C4-2B (cell line): ENCODE data around the gene TRAF2.

ENCODE experiments used
- H3K27ac ChIP-seq: fragments of 450-650 bp; 2 replicates; pipeline ENCODE4 v1.5.1; 2017
- CTCF ChIP-seq: fragments of 450-650 bp; conservative IDR thresholded peaks from 2 replicates; pipeline ENCODE4 v1.5.1; 2017; ENCODE audit warnings: mild to moderate bottlenecking
- ZFX ChIP-seq: fragments of 450-650 bp; IDR thresholded peaks from 2 replicates; pipeline ENCODE4 v1.6.1; 2017

The TRAF2 gene

GRCh38 chr9:136973618-136974617 lies 87.6 kb downstream of the TRAF2 start:
- no peak overlapping the region for H3K27ac ChIP-seq
- TF ChIP-seq ZFX (no peak), CTCF (no peak)

GRCh38 chr9:136974817-136975535 lies 88.7 kb downstream of the TRAF2 start:
- H3K27ac ChIP-seq, result no peak overlapping the region
- TF ChIP-seq CTCF, result no peak
- TF ChIP-seq ZFX, result no peak

GRCh38 chr9:136975644-136976043 lies 89.3 kb downstream of the TRAF2 start:
- TF ChIP-seq ZFX, result no peak
- no peak for TF ChIP-seq CTCF
- H3K27ac ChIP-seq, result no peak overlapping the region
